Retinal pigment epithelial cell (primary cell): Measurements from ENCODE around the gene PDLIM5.
"Not testable (repeated sequence)": the region's sequence is repeated elsewhere in the genome, so short reads cannot be mapped to it uniquely, and the experiment has no call there.

Experiments used
- DNase-seq: peaks from one replicate; pipeline ENCODE4 v3.0.0-alpha.2; 2010; ENCODE audit warnings: low read depth
- H3K4me3 ChIP-seq: 2 replicates; pipeline ENCODE4 v1.5.1; 2011; ENCODE audit warnings: mild to moderate bottlenecking, low read length, control low read depth, moderate library complexity
- TF ChIP-seq, protein P1 (sequence below): conservative IDR thresholded peaks from 2 replicates; pipeline ENCODE4 v1.5.1; 2011; ENCODE audit warnings: low read depth, low read length, control low read depth, inconsistent platforms

PDLIM5 gene

GRCh38 chr4:94654714-94655113 is 203.0 kb downstream of the PDLIM5 start:
- TF ChIP-seq, protein P1, sequence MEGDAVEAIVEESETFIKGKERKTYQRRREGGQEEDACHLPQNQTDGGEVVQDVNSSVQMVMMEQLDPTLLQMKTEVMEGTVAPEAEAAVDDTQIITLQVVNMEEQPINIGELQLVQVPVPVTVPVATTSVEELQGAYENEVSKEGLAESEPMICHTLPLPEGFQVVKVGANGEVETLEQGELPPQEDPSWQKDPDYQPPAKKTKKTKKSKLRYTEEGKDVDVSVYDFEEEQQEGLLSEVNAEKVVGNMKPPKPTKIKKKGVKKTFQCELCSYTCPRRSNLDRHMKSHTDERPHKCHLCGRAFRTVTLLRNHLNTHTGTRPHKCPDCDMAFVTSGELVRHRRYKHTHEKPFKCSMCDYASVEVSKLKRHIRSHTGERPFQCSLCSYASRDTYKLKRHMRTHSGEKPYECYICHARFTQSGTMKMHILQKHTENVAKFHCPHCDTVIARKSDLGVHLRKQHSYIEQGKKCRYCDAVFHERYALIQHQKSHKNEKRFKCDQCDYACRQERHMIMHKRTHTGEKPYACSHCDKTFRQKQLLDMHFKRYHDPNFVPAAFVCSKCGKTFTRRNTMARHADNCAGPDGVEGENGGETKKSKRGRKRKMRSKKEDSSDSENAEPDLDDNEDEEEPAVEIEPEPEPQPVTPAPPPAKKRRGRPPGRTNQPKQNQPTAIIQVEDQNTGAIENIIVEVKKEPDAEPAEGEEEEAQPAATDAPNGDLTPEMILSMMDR = no peak
- no peak for DNase-seq
- H3K4me3 ChIP-seq = no peak overlapping the region

DNA sequence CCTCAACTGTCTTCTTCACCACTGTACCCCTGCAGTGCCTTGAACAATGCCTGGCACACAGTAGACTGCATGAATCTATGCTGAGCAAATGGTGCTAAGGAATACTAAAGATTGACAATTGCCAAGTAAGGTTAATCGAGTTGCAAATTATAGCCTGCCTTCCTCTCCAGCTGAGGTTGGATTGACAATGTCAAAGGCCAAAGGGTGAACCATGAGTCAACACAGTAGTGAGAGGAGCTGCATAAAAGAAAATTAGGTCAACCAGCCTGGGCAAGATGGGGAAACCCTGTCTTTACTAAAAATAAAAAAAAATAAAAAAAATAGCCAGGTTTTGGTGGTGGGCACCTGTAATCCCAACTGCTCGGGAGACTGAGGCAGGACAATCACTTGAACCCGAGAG is 208.9 kb downstream of the PDLIM5 start:
- no peak for DNase-seq
- TF ChIP-seq, protein P1 = no peak
- no peak overlapping the region for H3K4me3 ChIP-seq

DNA sequence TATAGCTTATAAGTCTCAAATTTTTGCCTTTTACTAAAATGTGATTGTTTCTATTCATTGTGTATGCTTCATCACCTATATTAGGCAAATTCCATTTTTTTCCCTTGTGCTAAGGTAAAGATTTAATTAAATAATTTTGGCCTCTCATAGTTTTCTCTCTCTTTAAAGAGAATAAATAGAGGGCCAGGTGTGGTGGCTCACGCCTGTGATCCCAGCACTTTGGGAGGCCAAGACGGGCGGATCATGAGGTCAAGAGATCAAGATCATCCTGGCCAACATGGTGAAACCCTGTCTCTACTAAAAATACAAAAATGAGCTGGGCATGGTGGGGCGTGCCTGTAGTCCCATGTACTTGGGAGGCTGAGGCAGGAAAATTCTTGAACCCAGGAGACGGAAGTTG is 213.3 kb downstream of the PDLIM5 start:
- H3K4me3 ChIP-seq, DNase-seq: not testable (repeated sequence)

- no peak for DNase-seq
- no peak overlapping the region for H3K4me3 ChIP-seq
- TF ChIP-seq, protein P1 = no peak
Measured at GRCh38 chr4:94665500-94666404, 214.0 kb downstream of the PDLIM5 start.

GRCh38 chr4:94668724-94669123 is 217.0 kb downstream of the PDLIM5 start:
- DNase-seq = no peak
- no peak overlapping the region for H3K4me3 ChIP-seq
- TF ChIP-seq, protein P1 = no peak

GRCh38 chr4:94669672-94670664 is 218.2 kb downstream of the PDLIM5 start:
- TF ChIP-seq, protein P1 = no peak
- DNase-seq = no peak
- no peak overlapping the region for H3K4me3 ChIP-seq

DNA sequence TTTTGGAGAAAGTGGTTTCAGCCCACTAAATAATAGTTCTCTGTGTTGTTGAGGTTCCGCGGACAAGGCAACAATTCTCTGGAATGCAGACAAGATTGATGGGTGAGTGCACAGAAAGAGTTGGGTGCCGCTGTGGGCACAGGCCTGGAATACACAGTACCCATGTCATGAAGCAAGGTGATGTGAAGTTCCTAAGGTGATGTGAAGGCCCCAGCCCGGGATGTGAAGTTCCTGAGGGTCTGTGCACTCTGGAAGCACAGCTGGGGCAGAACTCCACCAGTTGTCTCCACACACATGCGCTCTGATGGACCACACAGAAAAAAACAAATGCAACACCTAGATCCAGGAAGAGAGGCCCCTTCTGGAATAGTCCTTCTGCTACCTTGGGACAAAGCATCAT is 219.4 kb downstream of the PDLIM5 start:
- DNase-seq = no peak
- TF ChIP-seq, protein P1 = no peak
- no peak overlapping the region for H3K4me3 ChIP-seq
